ENCODE data around the gene MRPL47. TPM values are rescaled to one million over a fixed set of nuclear protein-coding genes. Genes with fewer than 3 reads are reported as not detected.
A peak's percentile ranks its signal among the peaks of the same experiment; 100 is the strongest.

The MRPL47 gene
- total and polyA plus RNA-seq, 2 of the 13 experiments (the other 11 are each of a cell fraction or from before 2014, with no cell fraction given): 36.1 to 83.8 TPM

DNA sequence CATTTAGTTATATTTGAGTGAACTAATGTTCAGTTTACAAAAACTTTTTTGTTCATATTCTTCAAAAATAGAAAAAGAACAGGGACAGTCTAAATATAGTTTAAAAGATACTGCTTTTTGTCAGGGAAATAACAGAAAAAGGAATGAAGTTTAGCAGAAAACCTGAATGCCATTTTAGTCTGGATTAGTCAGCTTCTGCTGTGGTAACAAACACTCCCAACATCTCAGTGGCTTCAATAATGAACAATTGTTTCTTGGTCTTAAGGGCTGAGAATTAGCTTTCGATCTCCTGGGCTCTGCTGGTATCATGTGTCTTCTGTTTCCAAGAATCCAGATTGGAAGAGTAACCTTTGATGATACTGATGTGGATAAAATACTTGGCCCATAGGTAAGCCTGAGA is 36.0 kb upstream of the MRPL47 start:
- Histone ChIP-seq H3K4me3 (replicated peaks in 1 of 3; ENCODE audit: insufficient read depth in 1 of 3, low read depth in 2 of 3, low read length in 3 of 3) (no peak overlapping the region), H3K9ac (ENCODE audit: insufficient read depth, low read depth, low read length) (no peak overlapping the region), H3K27me3 (ENCODE audit: control insufficient read depth in 1 of 2, insufficient read depth in 2 of 2, low read length in 2 of 2) (no peaks in the 10 kb centered on the region; a peak in 1 of 5 replicates), H3K36me3 (replicated peaks in 1 of 2; ENCODE audit: control insufficient read depth in 1 of 2, insufficient read depth in 2 of 2, low read length in 2 of 2) (no peaks in the 10 kb centered on the region), H4K20me1 (ENCODE audit: insufficient read depth, low read length) (no peaks in the 10 kb centered on the region), H3K27ac (ENCODE audit: extremely low read length, insufficient read depth, low read length) (no peak overlapping the region), H3K4me1 (ENCODE audit: insufficient read depth, low read length) (peaks cover 29% of the 10 kb centered on the region), H3K4me2 (ENCODE audit: low read depth, low read length) (no peak overlapping the region), H2AFZ (ENCODE audit: low read length) (no peak overlapping the region), H3K9me3 (ENCODE audit: low read length) (no peaks in the 10 kb centered on the region), H3K79me2 (ENCODE audit: insufficient read depth, low read length) (no peaks in the 10 kb centered on the region)
- BruUV-seq (replicated peaks): no TSS peak
- POLR2A ChIA-PET: no interaction called here
- ATAC-seq (no peak), FAIRE-seq (no peak), DNase-seq (ENCODE audit: low spot score) (no peak)
- intact Hi-C loops (cut with micrococcal nuclease; ENCODE audit: unreplicated experiment) (loop anchor here (10.0 kb wide), 1 partner anchor 316 kb away; the partner anchor contains the start of gene ZNF639), in situ Hi-C loops (cut with HindIII; ENCODE audit: extremely low pct_ligation_motif_present, low pct_unique_long_range_greater_than_20kb) (no loop called here)
- TF ChIP-seq, protein P1, sequence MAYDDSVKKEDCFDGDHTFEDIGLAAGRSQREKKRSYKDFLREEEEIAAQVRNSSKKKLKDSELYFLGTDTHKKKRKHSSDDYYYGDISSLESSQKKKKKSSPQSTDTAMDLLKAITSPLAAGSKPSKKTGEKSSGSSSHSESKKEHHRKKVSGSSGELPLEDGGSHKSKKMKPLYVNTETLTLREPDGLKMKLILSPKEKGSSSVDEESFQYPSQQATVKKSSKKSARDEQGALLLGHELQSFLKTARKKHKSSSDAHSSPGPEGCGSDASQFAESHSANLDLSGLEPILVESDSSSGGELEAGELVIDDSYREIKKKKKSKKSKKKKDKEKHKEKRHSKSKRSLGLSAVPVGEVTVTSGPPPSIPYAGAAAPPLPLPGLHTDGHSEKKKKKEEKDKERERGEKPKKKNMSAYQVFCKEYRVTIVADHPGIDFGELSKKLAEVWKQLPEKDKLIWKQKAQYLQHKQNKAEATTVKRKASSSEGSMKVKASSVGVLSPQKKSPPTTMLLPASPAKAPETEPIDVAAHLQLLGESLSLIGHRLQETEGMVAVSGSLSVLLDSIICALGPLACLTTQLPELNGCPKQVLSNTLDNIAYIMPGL (CRISPR knock-in tag; IDR thresholded peaks at IDR 0.05; ENCODE audit: borderline replicate concordance in 1 of 2, low read depth in 1 of 2): no peak
- TF ChIP-seq ZFP62 (CRISPR knock-in tag; IDR thresholded peaks at IDR 0.05) (no peak), ZNF720 (CRISPR knock-in tag; IDR thresholded peaks at IDR 0.05) (no peak), ZFYVE20 (CRISPR knock-in tag; IDR thresholded peaks at IDR 0.05; ENCODE audit: borderline replicate concordance, low read depth) (no peak), NFE2L1 (CRISPR knock-in tag; IDR thresholded peaks at IDR 0.05; ENCODE audit: borderline replicate concordance) (no peak), ZNF12 (CRISPR knock-in tag; IDR thresholded peaks at IDR 0.05) (peak; percentile 97), RBAK (CRISPR knock-in tag; IDR thresholded peaks at IDR 0.05) (peak; percentile 59; the same call in 1 of the 2 replicates)
- TF ChIP-seq, protein P2, sequence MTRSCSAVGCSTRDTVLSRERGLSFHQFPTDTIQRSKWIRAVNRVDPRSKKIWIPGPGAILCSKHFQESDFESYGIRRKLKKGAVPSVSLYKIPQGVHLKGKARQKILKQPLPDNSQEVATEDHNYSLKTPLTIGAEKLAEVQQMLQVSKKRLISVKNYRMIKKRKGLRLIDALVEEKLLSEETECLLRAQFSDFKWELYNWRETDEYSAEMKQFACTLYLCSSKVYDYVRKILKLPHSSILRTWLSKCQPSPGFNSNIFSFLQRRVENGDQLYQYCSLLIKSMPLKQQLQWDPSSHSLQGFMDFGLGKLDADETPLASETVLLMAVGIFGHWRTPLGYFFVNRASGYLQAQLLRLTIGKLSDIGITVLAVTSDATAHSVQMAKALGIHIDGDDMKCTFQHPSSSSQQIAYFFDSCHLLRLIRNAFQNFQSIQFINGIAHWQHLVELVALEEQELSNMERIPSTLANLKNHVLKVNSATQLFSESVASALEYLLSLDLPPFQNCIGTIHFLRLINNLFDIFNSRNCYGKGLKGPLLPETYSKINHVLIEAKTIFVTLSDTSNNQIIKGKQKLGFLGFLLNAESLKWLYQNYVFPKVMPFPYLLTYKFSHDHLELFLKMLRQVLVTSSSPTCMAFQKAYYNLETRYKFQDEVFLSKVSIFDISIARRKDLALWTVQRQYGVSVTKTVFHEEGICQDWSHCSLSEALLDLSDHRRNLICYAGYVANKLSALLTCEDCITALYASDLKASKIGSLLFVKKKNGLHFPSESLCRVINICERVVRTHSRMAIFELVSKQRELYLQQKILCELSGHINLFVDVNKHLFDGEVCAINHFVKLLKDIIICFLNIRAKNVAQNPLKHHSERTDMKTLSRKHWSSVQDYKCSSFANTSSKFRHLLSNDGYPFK (CRISPR knock-in tag; IDR thresholded peaks at IDR 0.05; ENCODE audit: borderline replicate concordance): no peak
- WGBS (ENCODE audit: low lambda C conversion rate): 89% methylated on average over 1 of the region's 1 CpG
- CTCF ChIA-PET (ENCODE audit: low intra/inter-chr PET ratio, low total read pairs): no interaction called here
